ENCODE results near the gene HOTAIR. TPM values are rescaled to one million over a fixed set of nuclear protein-coding genes. Genes with fewer than 3 reads are reported as not detected.

The HOTAIR gene
- polyA plus RNA-seq, 2 donors = not detected

DNA sequence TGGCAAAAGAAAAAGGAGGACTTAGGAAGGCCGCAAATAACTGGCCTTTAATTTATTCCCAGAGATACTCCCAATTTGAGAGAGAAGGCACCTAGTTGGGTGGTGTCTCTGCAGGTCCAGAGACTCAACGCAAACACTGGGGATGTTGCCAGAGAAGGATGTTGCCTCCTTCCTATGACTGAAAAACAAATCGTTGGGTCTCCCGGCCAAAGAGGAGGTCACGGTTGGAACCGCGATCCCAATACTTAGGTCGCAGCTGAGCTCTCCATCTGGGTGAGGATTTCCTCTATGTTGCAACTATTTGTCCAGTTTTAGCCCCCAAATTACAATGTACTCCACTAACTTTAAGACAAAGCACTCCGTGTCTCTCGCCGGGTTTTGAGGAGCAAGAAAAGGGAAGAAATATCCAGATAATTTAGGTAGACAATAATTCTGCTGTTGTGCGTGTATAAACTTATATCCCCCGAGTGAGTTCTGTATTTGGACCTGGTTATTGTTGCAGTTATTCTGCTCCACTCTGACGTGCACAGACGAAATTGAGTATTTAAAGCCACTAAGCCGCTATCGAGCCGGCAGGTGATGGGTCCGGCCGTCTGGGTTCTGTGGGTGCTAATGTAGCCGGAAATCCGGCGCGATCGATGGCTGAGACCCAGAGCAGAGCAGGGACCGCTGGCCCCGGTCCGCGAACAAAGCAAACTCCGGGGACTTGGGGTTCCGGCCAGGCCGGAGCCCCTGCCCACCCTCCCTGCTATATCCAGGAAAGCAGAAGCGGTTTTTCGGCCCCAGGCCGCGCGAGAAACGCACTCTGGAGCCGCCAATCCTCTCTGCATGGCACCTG is 14.3 kb downstream of the HOTAIR start:
- Histone ChIP-seq H3K4me1 (ENCODE audit: control insufficient read depth in 2 of 2, insufficient read depth in 2 of 2, low read length in 1 of 2) (peaks cover 3 to 9% of the 10 kb centered on the region in 2 donors), H3K4me3 (ENCODE audit: low read depth in 1 of 2, low read length in 2 of 2) (no peak overlapping the region), H3K9me3 (ENCODE audit: control insufficient read depth in 2 of 2, insufficient read depth in 1 of 2, low read depth in 1 of 2, low read length in 1 of 2) (no peaks in the 10 kb centered on the region), H3K36me3 (ENCODE audit: control insufficient read depth in 2 of 2, insufficient read depth in 2 of 2, low read length in 1 of 2) (no peaks in the 10 kb centered on the region), H3K27me3 (ENCODE audit: control insufficient read depth in 1 of 2, insufficient read depth in 2 of 2, low read length in 2 of 2) (peaks cover 18 to 64% of the 10 kb centered on the region in 2 donors), H3K27ac (ENCODE audit: low read depth in 2 of 2, low read length in 1 of 2) (no peak overlapping the region)
- WGBS, 2 donors = 13 to 14% methylated on average over 39 of the region's 39 CpGs

DNA sequence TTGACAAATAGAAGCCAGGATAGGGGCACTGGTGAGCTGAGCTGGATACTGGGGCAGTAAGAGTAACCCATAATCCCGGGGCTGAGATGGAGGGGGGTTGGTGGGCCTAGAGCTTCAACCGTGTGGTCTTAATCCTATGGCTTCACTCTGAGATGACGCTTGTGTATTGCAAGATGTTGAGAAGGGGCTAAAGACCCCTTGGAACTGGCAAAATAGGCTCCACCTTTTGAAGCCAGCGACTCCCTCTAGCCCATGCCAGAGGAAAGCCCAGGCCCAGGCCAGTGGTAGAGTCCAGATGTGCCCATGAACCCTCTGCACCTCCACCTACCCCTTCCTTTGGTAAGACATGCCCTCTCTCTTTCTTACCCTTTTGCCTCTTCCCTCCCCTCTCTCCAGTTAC is 15.4 kb downstream of the HOTAIR start:
- H3K27me3 ChIP-seq (ENCODE audit: control insufficient read depth in 1 of 2, insufficient read depth in 2 of 2, low read length in 2 of 2) = peaks cover 15 to 69% of the 10 kb centered on the region in 2 donors
- no peaks in the 10 kb centered on the region for H3K36me3 ChIP-seq (ENCODE audit: control insufficient read depth in 2 of 2, insufficient read depth in 2 of 2, low read length in 1 of 2)
- H3K27ac ChIP-seq (ENCODE audit: low read depth in 2 of 2, low read length in 1 of 2) = no peak overlapping the region
- no peak overlapping the region for H3K4me3 ChIP-seq (ENCODE audit: low read depth in 1 of 2, low read length in 2 of 2)
- peaks cover 0 to 2% of the 10 kb centered on the region in 2 donors for H3K9me3 ChIP-seq (ENCODE audit: control insufficient read depth in 2 of 2, insufficient read depth in 1 of 2, low read depth in 1 of 2, low read length in 1 of 2)
- 10 to 11% methylated on average over 4 of the region's 4 CpGs for WGBS, 2 donors
- peaks cover 0 to 11% of the 10 kb centered on the region in 2 donors for H3K4me1 ChIP-seq (ENCODE audit: control insufficient read depth in 2 of 2, insufficient read depth in 2 of 2, low read length in 1 of 2)

GRCh38 chr12:53958128-53958527 is 16.6 kb downstream of the HOTAIR start:
- no peaks in the 10 kb centered on the region for H3K36me3 ChIP-seq (ENCODE audit: control insufficient read depth in 2 of 2, insufficient read depth in 2 of 2, low read length in 1 of 2)
- H3K4me3 ChIP-seq (ENCODE audit: low read depth in 1 of 2, low read length in 2 of 2) = no peak overlapping the region
- H3K27ac ChIP-seq (ENCODE audit: low read depth in 2 of 2, low read length in 1 of 2) = no peak overlapping the region
- peaks cover 15 to 73% of the 10 kb centered on the region in 2 donors for H3K27me3 ChIP-seq (ENCODE audit: control insufficient read depth in 1 of 2, insufficient read depth in 2 of 2, low read length in 2 of 2)
- peaks cover 0 to 2% of the 10 kb centered on the region in 2 donors for H3K9me3 ChIP-seq (ENCODE audit: control insufficient read depth in 2 of 2, insufficient read depth in 1 of 2, low read depth in 1 of 2, low read length in 1 of 2)
- peaks cover 0 to 11% of the 10 kb centered on the region in 2 donors for H3K4me1 ChIP-seq (ENCODE audit: control insufficient read depth in 2 of 2, insufficient read depth in 2 of 2, low read length in 1 of 2)
- WGBS, 2 donors = 23 to 32% methylated on average over 3 of the region's 3 CpGs

- Histone ChIP-seq H3K4me1 (ENCODE audit: control insufficient read depth in 2 of 2, insufficient read depth in 2 of 2, low read length in 1 of 2) (peaks cover 0 to 11% of the 10 kb centered on the region in 2 donors), H3K9me3 (ENCODE audit: control insufficient read depth in 2 of 2, insufficient read depth in 1 of 2, low read depth in 1 of 2, low read length in 1 of 2) (peaks cover 0 to 2% of the 10 kb centered on the region in 2 donors), H3K27ac (ENCODE audit: low read depth in 2 of 2, low read length in 1 of 2) (no peak overlapping the region), H3K36me3 (ENCODE audit: control insufficient read depth in 2 of 2, insufficient read depth in 2 of 2, low read length in 1 of 2) (no peaks in the 10 kb centered on the region), H3K4me3 (ENCODE audit: low read depth in 1 of 2, low read length in 2 of 2) (no peak overlapping the region), H3K27me3 (ENCODE audit: control insufficient read depth in 1 of 2, insufficient read depth in 2 of 2, low read length in 2 of 2) (peaks cover 14 to 80% of the 10 kb centered on the region in 2 donors)
- WGBS, 2 donors = 13 to 18% methylated on average over 11 of the region's 11 CpGs
Observed at GRCh38 chr12:53956914-53957536, 17.7 kb downstream of the HOTAIR start.

DNA sequence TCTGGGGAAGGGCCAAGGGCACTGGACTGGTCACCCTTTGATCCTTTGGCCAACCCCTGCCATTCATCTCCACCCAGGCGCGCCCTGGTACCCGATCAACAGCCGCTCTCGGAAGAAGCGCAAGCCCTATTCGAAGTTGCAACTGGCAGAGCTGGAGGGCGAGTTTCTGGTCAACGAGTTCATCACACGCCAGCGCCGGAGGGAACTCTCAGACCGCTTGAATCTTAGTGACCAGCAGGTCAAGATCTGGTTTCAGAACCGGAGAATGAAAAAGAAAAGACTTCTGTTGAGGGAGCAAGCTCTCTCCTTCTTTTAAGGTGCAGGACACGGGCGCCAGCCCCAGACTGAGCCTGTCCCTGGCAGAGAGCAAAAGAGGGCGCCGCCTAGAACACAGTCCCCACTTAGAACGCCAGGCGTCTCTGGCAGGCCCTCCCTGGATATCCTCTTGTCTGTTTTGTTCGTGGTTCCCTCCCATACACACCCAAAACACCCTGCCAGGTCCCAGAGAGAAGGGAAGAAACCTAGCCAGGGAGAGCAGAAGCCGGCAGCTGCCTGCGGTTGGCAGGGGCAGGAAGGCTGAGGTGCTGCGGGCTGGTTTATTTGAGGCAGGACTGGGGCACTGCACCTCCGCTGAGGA is 18.4 kb downstream of the HOTAIR start:
- peaks cover 9 to 80% of the 10 kb centered on the region in 2 donors for H3K27me3 ChIP-seq (ENCODE audit: control insufficient read depth in 1 of 2, insufficient read depth in 2 of 2, low read length in 2 of 2)

DNA sequence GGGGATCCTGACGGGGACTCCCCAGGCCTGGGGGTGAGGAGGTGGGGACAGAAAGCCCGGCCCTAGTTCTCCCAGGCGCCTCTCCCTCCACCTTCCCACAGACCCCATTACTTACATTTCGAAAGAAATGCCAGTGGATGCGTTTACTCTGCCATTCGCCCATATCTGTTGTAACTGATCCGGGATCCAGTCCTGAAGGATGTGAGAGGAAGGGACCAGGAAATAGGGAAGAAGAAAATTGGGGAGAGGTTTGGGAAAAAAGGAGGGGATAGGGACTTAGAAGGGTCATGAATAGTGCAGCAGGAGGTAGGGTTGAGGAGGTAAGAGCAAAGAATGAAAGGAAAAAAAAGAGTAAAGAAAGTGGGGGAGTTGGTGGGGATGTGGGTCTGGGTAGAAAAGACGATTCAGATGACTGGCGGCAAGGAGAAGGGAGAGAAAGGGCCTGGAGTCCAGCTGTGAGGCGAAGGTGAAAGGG is 18.9 kb downstream of the HOTAIR start:
- peaks cover 0 to 2% of the 10 kb centered on the region in 2 donors for H3K9me3 ChIP-seq (ENCODE audit: control insufficient read depth in 2 of 2, insufficient read depth in 1 of 2, low read depth in 1 of 2, low read length in 1 of 2)
- H3K36me3 ChIP-seq (ENCODE audit: control insufficient read depth in 2 of 2, insufficient read depth in 2 of 2, low read length in 1 of 2) = no peaks in the 10 kb centered on the region
- no peak overlapping the region for H3K27ac ChIP-seq (ENCODE audit: low read depth in 2 of 2, low read length in 1 of 2)
- 9 to 11% methylated on average over 10 of the region's 10 CpGs for WGBS, 2 donors
- H3K4me3 ChIP-seq (ENCODE audit: low read depth in 1 of 2, low read length in 2 of 2) = no peak overlapping the region
- H3K4me1 ChIP-seq (ENCODE audit: control insufficient read depth in 2 of 2, insufficient read depth in 2 of 2, low read length in 1 of 2) = peaks cover 0 to 5% of the 10 kb centered on the region in 2 donors
- H3K27me3 ChIP-seq (ENCODE audit: control insufficient read depth in 1 of 2, insufficient read depth in 2 of 2, low read length in 2 of 2) = peaks cover 7 to 77% of the 10 kb centered on the region in 2 donors

More for the DNA sequence above, 18.4 kb downstream of the HOTAIR start:
- H3K36me3 ChIP-seq (ENCODE audit: control insufficient read depth in 2 of 2, insufficient read depth in 2 of 2, low read length in 1 of 2) = no peaks in the 10 kb centered on the region
- H3K4me1 ChIP-seq (ENCODE audit: control insufficient read depth in 2 of 2, insufficient read depth in 2 of 2, low read length in 1 of 2) = peaks cover 0 to 10% of the 10 kb centered on the region in 2 donors
- WGBS, 2 donors = 4 to 6% methylated on average over 25 of the region's 25 CpGs
- peaks cover 0 to 2% of the 10 kb centered on the region in 2 donors for H3K9me3 ChIP-seq (ENCODE audit: control insufficient read depth in 2 of 2, insufficient read depth in 1 of 2, low read depth in 1 of 2, low read length in 1 of 2)
- no peak overlapping the region for H3K27ac ChIP-seq (ENCODE audit: low read depth in 2 of 2, low read length in 1 of 2)
- H3K4me3 ChIP-seq (ENCODE audit: low read depth in 1 of 2, low read length in 2 of 2) = no peak overlapping the region

DNA sequence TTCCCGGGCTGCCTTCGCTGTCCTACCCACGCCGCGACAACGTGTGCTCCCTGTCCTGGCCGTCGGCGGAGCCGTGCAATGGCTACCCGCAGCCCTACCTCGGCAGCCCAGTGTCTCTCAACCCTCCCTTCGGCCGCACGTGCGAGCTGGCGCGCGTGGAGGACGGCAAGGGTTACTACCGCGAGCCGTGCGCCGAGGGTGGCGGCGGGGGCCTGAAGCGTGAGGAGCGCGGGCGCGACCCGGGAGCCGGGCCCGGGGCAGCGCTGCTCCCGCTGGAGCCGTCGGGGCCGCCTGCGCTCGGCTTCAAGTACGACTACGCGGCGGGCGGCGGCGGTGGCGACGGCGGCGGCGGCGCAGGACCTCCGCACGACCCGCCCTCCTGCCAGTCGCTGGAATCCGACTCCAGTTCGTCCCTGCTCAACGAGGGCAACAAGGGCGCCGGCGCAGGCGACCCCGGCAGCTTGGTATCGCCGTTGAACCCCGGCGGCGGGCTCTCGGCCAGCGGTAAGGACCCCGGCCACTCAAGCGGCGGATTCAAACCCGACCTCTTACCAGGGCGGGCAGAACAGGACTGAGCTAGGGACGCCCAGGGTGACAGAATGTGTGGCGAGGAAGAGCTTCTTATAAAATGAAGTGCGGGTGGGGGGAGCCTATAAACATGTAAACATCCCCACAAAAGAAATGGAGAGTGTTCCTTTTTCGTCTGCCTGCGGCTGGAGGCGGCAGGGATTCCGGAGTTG is 19.5 kb downstream of the HOTAIR start:
- 9 to 11% methylated on average over 68 to 86 of the region's 86 CpGs for WGBS, 2 donors
- Histone ChIP-seq H3K27ac (ENCODE audit: low read depth in 2 of 2, low read length in 1 of 2) (no peak overlapping the region), H3K27me3 (ENCODE audit: control insufficient read depth in 1 of 2, insufficient read depth in 2 of 2, low read length in 2 of 2) (peaks cover 5 to 76% of the 10 kb centered on the region in 2 donors), H3K4me1 (ENCODE audit: control insufficient read depth in 2 of 2, insufficient read depth in 2 of 2, low read length in 1 of 2) (peaks cover 0 to 5% of the 10 kb centered on the region in 2 donors), H3K4me3 (ENCODE audit: low read depth in 1 of 2, low read length in 2 of 2) (no peak overlapping the region), H3K36me3 (ENCODE audit: control insufficient read depth in 2 of 2, insufficient read depth in 2 of 2, low read length in 1 of 2) (no peaks in the 10 kb centered on the region), H3K9me3 (ENCODE audit: control insufficient read depth in 2 of 2, insufficient read depth in 1 of 2, low read depth in 1 of 2, low read length in 1 of 2) (peaks cover 0 to 2% of the 10 kb centered on the region in 2 donors)

DNA sequence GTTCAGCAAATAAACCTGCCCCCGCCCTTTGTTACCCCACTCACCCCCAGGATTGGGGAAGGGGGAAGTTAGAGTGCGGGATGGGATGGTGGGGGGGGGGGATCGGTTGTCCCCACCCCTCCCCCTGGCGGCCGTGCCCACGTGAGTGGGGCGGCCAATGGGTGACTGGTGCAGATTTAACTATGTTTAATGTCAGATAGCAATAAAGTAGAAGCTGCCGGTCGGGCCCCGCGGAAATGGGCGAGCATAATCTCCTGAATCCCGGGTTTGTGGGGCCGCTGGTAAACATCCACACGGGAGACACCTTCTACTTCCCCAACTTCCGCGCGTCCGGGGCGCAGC is 20.1 kb downstream of the HOTAIR start, which contains the start of gene HOXC12:
Gene HOXC12, plus strand, starts transcription at position 210 of the 342 bp plus-strand sequence. Its CDS starts 27 bp downstream, at position 237.
- no peak within 1 kb of the TSS for H3K27ac ChIP-seq (ENCODE audit: low read depth in 2 of 2, low read length in 1 of 2)
- H3K4me3 ChIP-seq (ENCODE audit: low read depth in 1 of 2, low read length in 2 of 2) = no peak within 1 kb of the TSS
- H3K4me1 ChIP-seq (ENCODE audit: control insufficient read depth in 2 of 2, insufficient read depth in 2 of 2, low read length in 1 of 2) = peaks cover 0 to 5% of the 10 kb centered on the region in 2 donors
- H3K27me3 ChIP-seq (ENCODE audit: control insufficient read depth in 1 of 2, insufficient read depth in 2 of 2, low read length in 2 of 2) = peaks cover 6 to 74% of the 10 kb centered on the region in 2 donors
- no peaks in the 10 kb centered on the region for H3K36me3 ChIP-seq (ENCODE audit: control insufficient read depth in 2 of 2, insufficient read depth in 2 of 2, low read length in 1 of 2)
- 7 to 8% methylated on average over 20 of the region's 20 CpGs for whole genome bisulfite sequencing, 2 donors
- peaks cover 0 to 2% of the 10 kb centered on the region in 2 donors for H3K9me3 ChIP-seq (ENCODE audit: control insufficient read depth in 2 of 2, insufficient read depth in 1 of 2, low read depth in 1 of 2, low read length in 1 of 2)

Measured in esophagus (tissue), 2 donors.